Right lobe of liver (tissue), 4 donors: Measurements from ENCODE around the gene KCNMB3.

Source experiments
- POLR2A ChIP-seq: fragments of 450-650 bp; IDR thresholded peaks from one replicate; pipeline ENCODE4 v1.6.1; 2017; ENCODE audit warnings: antibody characterized with exemption, mild to moderate bottlenecking
- TF ChIP-seq, protein P1 (sequence below), 4 donors: fragments of 200-600 bp in 3 of 4; fragments of 450-650 bp in 1 of 4; IDR thresholded peaks; one replicate each; pipeline versions ENCODE4 v1.5.1 to v1.8.0; 2016 to 2022; ENCODE audit warnings: antibody characterized with exemption in 4 of 4, mild to moderate bottlenecking in 2 of 4
- donor health status: DM: no; HTN: no; CAD: no.
- donor health status: DM: no; HTN: no; CAD: no.
- donor health status: DM: no; HTN: yes; CAD: no.

- TF ChIP-seq POLR2A: no peak
- TF ChIP-seq, protein P1, sequence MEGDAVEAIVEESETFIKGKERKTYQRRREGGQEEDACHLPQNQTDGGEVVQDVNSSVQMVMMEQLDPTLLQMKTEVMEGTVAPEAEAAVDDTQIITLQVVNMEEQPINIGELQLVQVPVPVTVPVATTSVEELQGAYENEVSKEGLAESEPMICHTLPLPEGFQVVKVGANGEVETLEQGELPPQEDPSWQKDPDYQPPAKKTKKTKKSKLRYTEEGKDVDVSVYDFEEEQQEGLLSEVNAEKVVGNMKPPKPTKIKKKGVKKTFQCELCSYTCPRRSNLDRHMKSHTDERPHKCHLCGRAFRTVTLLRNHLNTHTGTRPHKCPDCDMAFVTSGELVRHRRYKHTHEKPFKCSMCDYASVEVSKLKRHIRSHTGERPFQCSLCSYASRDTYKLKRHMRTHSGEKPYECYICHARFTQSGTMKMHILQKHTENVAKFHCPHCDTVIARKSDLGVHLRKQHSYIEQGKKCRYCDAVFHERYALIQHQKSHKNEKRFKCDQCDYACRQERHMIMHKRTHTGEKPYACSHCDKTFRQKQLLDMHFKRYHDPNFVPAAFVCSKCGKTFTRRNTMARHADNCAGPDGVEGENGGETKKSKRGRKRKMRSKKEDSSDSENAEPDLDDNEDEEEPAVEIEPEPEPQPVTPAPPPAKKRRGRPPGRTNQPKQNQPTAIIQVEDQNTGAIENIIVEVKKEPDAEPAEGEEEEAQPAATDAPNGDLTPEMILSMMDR (IDR thresholded peaks at IDR 0.05): no peak
Observed at GRCh38 chr3:179286331-179286730, 35.4 kb upstream of the KCNMB3 start.
